NCI-H2107 (cell line): Measurements from ENCODE around the gene PMF1.

Source experiments
- DNase-seq: peaks from one replicate; lab custom pipeline; 2025; lab: John Stamatoyannopoulos, UW

Gene PMF1

DNA sequence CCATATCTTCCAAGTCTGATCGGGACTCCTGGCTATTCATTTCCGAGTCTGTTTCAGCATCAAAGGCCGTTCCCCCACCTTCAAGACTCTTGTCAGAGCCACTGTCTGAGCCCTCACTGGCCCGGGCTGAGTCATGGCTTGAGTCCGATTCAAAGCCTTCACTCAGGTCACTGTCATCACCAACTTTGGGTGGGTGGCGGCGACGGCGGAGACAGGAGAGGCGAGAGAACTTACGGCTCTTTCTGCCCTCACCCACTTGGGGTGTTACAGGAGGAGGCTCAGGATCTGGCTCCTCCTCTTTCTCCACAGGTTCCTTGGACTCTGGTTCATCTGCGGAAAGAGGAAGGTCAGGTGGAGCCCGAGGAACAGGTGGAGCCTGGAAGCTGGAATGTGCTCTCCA is 53.2 kb downstream of the PMF1 start:
- DNase-seq = no peak

GRCh38 chr1:156268336-156268735 is 55.5 kb downstream of the PMF1 start:
- no peak for DNase-seq

- no peak for DNase-seq
Measured at GRCh38 chr1:156270314-156270713, 57.5 kb downstream of the PMF1 start.

- DNase-seq = no peak
Measured at GRCh38 chr1:156276532-156276931, 63.7 kb downstream of the PMF1 start.

DNA sequence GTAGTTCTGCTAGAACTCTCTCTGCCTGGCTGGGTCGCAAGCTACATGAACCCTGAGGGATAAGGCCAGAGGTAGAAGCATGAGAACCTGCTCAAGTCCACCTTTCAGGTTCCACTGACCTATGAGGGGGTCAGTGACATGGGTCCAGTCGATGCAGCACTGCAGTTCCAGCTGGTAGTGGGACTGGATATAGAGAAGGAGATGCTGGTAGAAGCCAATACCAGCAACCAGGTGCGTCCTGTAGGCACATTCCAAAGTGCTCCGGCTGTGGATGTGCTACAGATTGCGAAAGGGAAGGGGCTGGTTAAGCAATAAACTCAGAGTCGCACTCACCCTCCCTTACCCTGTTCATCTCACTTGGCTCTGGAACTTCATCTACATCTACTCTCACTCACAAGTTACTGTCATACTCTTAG is 64.2 kb downstream of the PMF1 start:
- DNase-seq = no peak

DNA sequence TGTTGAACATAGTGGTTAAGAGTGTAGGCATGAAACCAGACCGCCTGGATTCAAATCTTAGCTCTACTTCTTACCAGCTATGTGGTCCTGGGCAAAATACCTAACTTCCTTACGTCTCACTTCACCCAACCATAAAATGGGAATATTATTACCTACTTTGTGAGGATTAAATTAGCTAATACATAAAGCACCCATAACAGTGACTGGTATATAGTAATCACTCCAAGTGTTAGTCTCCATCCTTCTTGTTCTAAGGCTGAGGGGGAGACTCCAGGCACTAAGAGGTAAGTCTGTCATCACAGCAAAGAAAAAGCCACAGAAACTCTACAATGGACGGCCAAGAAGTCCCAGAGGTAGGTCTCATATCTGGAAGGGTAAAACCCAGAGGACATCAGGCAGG is 67.0 kb downstream of the PMF1 start:
- no peak for DNase-seq

- DNase-seq = no peak
Measured at GRCh38 chr1:156281281-156281680, 68.5 kb downstream of the PMF1 start.

DNA sequence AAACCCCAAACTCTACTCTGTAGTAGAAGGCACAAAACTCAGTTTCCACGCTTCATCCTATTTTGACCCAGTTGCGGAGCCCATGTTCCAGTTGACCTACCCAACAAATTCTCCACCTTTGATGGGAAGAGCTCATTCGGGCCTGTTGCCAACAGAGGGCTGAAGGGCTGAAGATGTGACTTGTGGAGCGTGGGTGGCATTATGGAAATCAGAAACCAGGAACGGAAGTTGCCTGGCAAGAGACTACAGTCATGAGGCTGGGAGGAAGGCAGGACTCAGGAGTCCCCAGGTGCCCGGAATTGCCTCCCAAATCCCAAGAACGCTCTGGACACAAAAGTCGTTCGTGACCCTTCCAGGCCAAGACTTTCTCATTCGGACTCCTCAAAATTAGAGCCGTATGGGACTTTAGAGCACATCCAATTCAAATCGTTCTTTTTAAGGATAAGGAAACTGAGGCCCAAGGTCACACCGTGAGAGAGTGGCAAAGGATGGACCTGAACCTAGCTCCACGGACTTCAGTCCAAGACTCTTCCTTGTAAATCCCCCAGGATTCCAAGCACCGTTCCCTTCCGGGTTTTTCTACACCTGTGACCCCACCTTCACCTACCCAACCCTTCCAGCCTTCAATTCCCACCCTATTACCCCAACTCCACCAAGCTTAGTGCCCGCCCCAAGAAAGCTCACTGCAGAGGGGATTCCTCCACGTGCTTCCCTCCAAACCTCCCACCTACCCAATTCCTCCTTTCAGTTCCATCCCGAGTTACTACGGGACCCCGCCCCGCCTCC is 69.1 kb downstream of the PMF1 start:
- no peak for DNase-seq

DNA sequence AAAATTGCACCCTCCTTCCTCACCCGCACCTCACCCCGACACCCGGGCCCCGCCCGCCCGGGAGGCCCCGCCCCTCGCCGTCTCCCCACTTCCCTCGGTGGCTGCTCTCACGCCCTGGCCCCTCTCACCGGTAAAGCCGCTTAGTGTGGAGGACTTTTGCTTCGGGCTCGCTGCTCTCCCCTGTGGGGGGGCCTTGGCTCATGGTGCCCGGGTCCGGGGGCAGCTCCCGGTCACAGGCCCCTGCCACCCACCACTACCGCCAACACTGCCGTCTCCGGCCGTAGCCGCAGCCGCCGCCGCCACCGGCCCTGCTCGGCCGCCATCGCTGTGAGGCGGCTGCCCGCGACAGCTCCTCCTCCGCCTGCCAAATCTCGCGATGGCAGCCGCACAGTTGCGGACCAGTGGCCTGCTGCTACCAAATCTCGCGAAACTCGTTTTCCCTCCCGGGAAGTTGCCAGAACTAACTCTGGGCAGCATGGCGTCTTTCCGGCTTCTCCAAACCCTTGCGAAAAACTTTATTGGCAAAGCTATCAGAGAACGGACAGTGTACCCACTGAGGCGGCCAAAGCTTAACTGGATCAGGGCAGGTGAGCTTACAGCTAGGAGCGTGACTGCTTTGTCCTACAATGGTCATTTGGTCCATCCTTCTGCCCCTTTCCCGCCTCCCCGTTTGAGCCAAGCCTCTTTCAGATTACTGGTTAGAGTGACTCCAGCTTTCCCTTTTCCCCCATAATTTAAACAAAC is 69.8 kb downstream of the PMF1 start, which contains the start of gene SMG5:
Gene SMG5 (minus strand): TSS at position 347 of the 744 bp plus-strand sequence. CDS start 145 bp downstream, at position 202.
- peak; percentile 97 for DNase-seq

GRCh38 chr1:156283521-156283920 is 70.7 kb downstream of the PMF1 start:
- no peak for DNase-seq

DNA sequence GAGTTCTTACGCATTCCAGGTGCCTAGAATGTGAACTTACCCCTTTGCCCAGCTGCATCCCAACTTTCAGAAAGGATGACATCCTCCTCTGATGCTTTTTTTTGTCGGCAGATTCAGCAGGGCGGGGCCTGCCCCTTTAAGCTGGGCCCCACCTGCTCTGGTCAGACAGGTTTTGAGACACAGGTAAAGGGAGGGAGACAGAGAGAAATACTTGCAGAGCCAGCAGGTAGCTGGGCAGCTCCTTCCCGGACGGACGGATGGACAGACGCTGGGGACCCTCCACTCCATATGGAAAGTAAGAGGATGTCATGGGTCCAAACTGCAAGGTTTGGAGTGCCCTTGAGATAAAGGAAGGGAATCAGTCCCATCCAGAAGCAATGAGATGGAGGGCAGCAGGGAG is 71.3 kb downstream of the PMF1 start, which contains the start of gene TMEM79:
Gene TMEM79 (plus strand): TSS at position 214 of the 400 bp plus-strand sequence. CDS start 902 bp downstream, outside the sequence.
- no peak for DNase-seq

GRCh38 chr1:156284757-156285156 is 72.0 kb downstream of the PMF1 start:
- no peak for DNase-seq

DNA sequence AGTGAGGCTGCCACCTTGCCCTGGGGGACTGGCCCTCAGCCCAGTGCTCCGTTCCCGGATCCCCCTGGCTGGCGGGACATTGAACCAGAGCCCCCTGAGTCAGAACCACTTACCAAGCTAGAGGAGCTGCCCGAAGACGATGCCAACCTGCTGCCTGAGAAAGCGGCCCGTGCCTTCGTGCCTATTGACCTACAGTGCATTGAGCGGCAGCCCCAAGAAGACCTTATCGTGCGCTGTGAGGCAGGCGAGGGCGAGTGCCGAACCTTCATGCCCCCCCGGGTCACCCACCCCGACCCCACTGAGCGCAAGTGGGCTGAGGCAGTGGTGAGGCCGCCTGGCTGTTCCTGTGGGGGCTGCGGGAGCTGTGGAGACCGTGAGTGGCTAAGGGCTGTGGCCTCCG is 72.6 kb downstream of the PMF1 start:
- DNase-seq = no peak

DNA sequence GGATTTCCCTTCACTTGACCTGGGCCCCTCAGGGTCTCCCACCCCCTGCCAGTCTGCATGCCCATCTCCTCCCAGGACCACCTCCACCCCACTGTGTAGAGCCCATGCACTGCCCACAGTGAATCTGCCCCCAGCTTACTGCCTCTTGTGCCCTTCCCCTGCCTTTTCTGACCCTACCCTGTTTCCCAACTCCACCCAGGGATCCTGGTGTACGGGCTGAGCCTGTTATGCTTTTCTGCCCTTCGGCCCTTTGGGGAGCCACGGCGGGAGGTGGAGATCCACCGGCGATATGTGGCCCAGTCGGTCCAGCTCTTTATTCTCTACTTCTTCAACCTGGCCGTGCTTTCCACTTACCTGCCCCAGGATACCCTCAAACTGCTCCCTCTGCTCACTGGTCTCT is 73.3 kb downstream of the PMF1 start:
- DNase-seq = no peak
